K562 treated with DMSO at 1 percent for 4 hours (cell line): ENCODE data around the gene RPE. TPM values are rescaled to one million over a fixed set of nuclear protein-coding genes. Genes with fewer than 3 reads are reported as not detected.

Experiments used
- total RNA-seq: library from RNA; unstranded; fragments of 300-600 nt; gene quantifications from 2 replicates; pipeline ENCODE4 v1.2.3, GENCODE V29; 2022; ENCODE audit not compliant: insufficient read depth

Gene RPE
- 9.7 and 11.6 TPM in 2 replicates for total RNA-seq

GRCh38 chr2:210002158-210003157 is at the start of gene RPE:
TSS of gene RPE (plus strand) at chr2:210002638. CDS start at chr2:210002662, 24 bp downstream.

Other genes starting within 250 kb of the RPE start
- not detected in 2 replicates for gene UNC80, start 230.8 kb upstream of the RPE start, total RNA-seq
- 2.0 and 4.1 TPM in 2 replicates for gene KANSL1L, start 168.8 kb downstream of the RPE start, total RNA-seq
- not detected in 2 replicates for gene ACADL, start 222.8 kb downstream of the RPE start, total RNA-seq